GM19324 (cell line): ENCODE measurements around the gene BCAR3.

Experiments
- ATAC-seq: cut with Tn5 transposase; IDR thresholded peaks from one replicate; pipeline ENCODE4 v1.9.1; 2021; ENCODE audit warnings: mild to moderate bottlenecking, moderate library complexity; ENCODE audit not compliant: unreplicated experiment, low FRiP score

Gene BCAR3

DNA sequence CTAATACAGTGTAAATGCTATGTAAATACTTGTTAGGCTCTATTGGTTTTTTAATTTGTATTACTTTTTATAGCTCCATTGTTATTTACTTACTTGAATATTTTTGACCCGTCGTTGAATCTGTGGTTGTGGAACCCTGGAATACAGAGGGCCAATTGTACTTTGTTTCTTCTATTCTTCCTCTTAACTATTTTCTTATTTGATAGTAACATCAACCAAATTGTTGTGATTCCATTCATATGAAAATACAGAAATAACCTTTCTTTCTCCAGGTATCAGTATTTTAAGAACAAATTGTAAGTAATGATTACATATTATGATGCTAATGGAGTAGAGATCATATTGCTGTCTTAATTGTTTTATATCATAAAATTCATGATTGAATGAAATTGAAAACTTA, 160.0 kb downstream of the BCAR3 start:
- ATAC-seq, result no peak

DNA sequence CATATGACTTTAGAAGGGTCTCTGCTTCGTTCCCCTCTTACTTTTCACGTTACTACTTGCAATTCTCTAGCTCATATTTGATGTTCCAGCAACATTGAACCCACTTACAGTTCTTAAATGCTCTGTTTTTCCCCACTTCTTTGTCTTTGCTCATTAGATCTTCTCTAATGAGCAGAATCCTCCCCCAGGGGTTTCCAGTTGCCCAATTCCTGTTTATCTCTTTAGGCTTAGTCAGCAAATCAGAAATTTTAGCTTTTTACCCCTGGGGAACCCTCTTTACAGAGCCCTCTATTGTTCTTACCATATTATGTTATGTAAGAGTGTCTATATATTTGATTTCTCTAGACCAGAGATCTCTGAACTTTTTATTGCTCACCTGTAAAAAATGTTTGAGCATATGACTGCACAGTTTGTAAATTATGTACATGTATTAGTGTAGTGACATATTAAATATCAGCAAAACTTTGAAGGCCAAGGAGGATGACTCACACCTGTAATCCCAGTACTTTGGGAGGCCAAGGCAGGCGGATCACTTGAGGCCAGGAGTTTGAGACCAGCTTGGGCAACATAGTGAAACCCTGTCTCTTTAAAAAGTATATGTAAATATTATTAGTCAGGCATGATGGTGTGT, 162.3 kb downstream of the BCAR3 start:
- no peak for ATAC-seq

DNA sequence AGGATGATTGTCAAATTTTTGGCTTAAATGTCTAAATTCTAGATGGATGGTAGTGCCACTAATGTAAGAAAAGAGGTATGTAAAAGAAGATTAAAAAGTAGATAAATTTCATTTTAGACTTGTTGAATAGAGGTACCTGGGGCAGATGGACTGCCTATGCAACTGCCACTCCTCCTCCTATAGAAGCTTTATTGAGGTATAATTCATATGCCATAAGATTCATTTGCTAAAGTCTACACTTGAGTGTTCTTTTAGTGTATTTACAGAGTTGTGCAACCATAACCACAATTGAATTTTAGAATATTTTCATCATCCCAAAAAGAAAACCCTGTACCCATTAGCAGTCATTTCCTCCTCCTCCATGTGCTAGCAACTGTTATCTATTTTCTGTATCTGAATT, 163.1 kb downstream of the BCAR3 start:
- no peak for ATAC-seq

DNA sequence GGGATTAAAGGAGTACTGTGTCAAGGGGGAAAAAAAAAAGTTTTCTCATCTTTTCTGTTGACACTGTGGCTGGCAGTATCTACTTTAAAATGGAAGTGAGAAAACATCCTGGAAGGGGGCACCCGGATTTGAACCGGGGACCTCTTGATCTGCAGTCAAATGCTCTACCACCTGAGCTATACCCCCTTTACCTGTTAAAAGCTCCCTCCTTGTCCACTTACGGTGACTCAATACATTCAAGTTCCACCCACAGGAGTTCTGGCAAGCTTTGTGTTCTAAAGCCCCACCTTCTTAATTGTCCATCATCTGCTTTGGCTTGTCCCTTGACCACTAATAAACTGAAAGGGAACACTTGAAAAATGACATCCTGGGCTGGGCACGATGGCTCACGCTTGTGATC, 165.5 kb downstream of the BCAR3 start:
- no peak for ATAC-seq
